ENCODE measurements around the gene MYH2.

GRCh38 chr17:10512856-10513255 is 36.6 kb downstream of the MYH2 start:
- TF ChIP-seq CTCF (IDR thresholded peaks at IDR 0.05; ENCODE audit: low read depth, low read length) (no peak), POLR2A (IDR thresholded peaks at IDR 0.05; ENCODE audit: extremely low read depth, insufficient read length) (no peak), MAX (IDR thresholded peaks at IDR 0.05; ENCODE audit: low read depth, low read length) (no peak)
